ENCODE data around the gene GABRB1. TPM values are rescaled to one million over a fixed set of nuclear protein-coding genes. Genes with fewer than 3 reads are reported as not detected.
A peak's percentile ranks its signal among the peaks of the same experiment; 100 is the strongest.

The GABRB1 gene
- total RNA-seq, 2 experiments from 2014 or later: not detected

- no peak for TF ChIP-seq CTCF (conservative IDR thresholded peaks at IDR 0.05; ENCODE audit: low read length)
- TF ChIP-seq EZH2phosphoT487 (IDR thresholded peaks at IDR 0.05; ENCODE audit: borderline replicate concordance, low read depth, low read length): no peak
- Histone ChIP-seq H3K9me2 (ENCODE audit: insufficient read depth, low read length) (no peaks in the 10 kb centered on the region), H3K4me1 (ENCODE audit: insufficient read depth, low read length, poor library complexity, severe bottlenecking) (no peaks in the 10 kb centered on the region), H2AFZ (ENCODE audit: low read length) (no peak overlapping the region), H3K79me2 (ENCODE audit: insufficient read depth, low read depth, low read length) (no peaks in the 10 kb centered on the region), H3K4me3 (ENCODE audit: low read depth, low read length, poor library complexity, severe bottlenecking) (no peak overlapping the region), H4K20me1 (ENCODE audit: insufficient read depth, low read length) (no peaks in the 10 kb centered on the region), H3K9me3 (ENCODE audit: low read length) (no peaks in the 10 kb centered on the region), H3K4me2 (ENCODE audit: low read length) (no peak overlapping the region), H3K27ac (ENCODE audit: low read depth, low read length, poor library complexity, severe bottlenecking) (no peak overlapping the region), H3K36me3 (ENCODE audit: insufficient read depth, low read length) (no peaks in the 10 kb centered on the region)
- CTCF ChIA-PET (ENCODE audit: unreplicated experiment): no interaction called here
- BruUV-seq (replicated peaks): no TSS peak
- no peak for DNase-seq (ENCODE audit: low spot score)
- POLR2A ChIA-PET: no interaction called here
- intact Hi-C loops (cut with micrococcal nuclease; ENCODE audit: unreplicated experiment): no loop called here
Observed at GRCh38 chr4:47432749-47433148, 401.4 kb downstream of the GABRB1 start.

- ChIA-PET POLR2A (interaction anchor here (0.7 kb wide), 1 partner anchor 16 kb away, joined by 3 read pairs; no protein-coding TSS in a partner anchor), CTCF (ENCODE audit: unreplicated experiment) (no interaction called here)
- no peak overlapping the region for H2AFZ ChIP-seq (ENCODE audit: low read length)
- H3K4me2 ChIP-seq (ENCODE audit: low read length): no peak overlapping the region
- no peaks in the 10 kb centered on the region for H3K9me2 ChIP-seq (ENCODE audit: insufficient read depth, low read length)
- no peaks in the 10 kb centered on the region for H3K9me3 ChIP-seq (ENCODE audit: low read length)
- H3K79me2 ChIP-seq (ENCODE audit: insufficient read depth, low read depth, low read length): no peaks in the 10 kb centered on the region
- intact Hi-C loops (cut with micrococcal nuclease; ENCODE audit: unreplicated experiment): no loop called here
- no peaks in the 10 kb centered on the region for H3K4me1 ChIP-seq (ENCODE audit: insufficient read depth, low read length, poor library complexity, severe bottlenecking)
- H3K36me3 ChIP-seq (ENCODE audit: insufficient read depth, low read length): no peaks in the 10 kb centered on the region
- no peaks in the 10 kb centered on the region for H4K20me1 ChIP-seq (ENCODE audit: insufficient read depth, low read length)
- no TSS peak for BruUV-seq (replicated peaks)
- H3K4me3 ChIP-seq (ENCODE audit: low read depth, low read length, poor library complexity, severe bottlenecking): no peak overlapping the region
- no peak for DNase-seq (ENCODE audit: low spot score)
- TF ChIP-seq EZH2phosphoT487 (IDR thresholded peaks at IDR 0.05; ENCODE audit: borderline replicate concordance, low read depth, low read length): no peak
- TF ChIP-seq CTCF (conservative IDR thresholded peaks at IDR 0.05; ENCODE audit: low read length): no peak
- no peak overlapping the region for H3K27ac ChIP-seq (ENCODE audit: low read depth, low read length, poor library complexity, severe bottlenecking)
Observed at GRCh38 chr4:47434931-47435330, 403.6 kb downstream of the GABRB1 start.

- intact Hi-C loops (cut with micrococcal nuclease; ENCODE audit: unreplicated experiment): no loop called here
- H3K4me1 ChIP-seq (ENCODE audit: insufficient read depth, low read length, poor library complexity, severe bottlenecking): peaks cover 8% of the 10 kb centered on the region
- no peak overlapping the region for H3K4me3 ChIP-seq (ENCODE audit: low read depth, low read length, poor library complexity, severe bottlenecking)
- H4K20me1 ChIP-seq (ENCODE audit: insufficient read depth, low read length): no peaks in the 10 kb centered on the region
- H3K9me2 ChIP-seq (ENCODE audit: insufficient read depth, low read length): no peaks in the 10 kb centered on the region
- TF ChIP-seq EZH2phosphoT487 (IDR thresholded peaks at IDR 0.05; ENCODE audit: borderline replicate concordance, low read depth, low read length): no peak
- no peak for TF ChIP-seq CTCF (conservative IDR thresholded peaks at IDR 0.05; ENCODE audit: low read length)
- no peaks in the 10 kb centered on the region for H3K79me2 ChIP-seq (ENCODE audit: insufficient read depth, low read depth, low read length)
- peak; percentile 22 for DNase-seq (ENCODE audit: low spot score)
- H3K36me3 ChIP-seq (ENCODE audit: insufficient read depth, low read length): no peaks in the 10 kb centered on the region
- ChIA-PET CTCF (ENCODE audit: unreplicated experiment) (no interaction called here), POLR2A (interaction anchor here (0.7 kb wide), 1 partner anchor 17 kb away, joined by 4 read pairs; no protein-coding TSS in a partner anchor)
- no peak overlapping the region for H3K4me2 ChIP-seq (ENCODE audit: low read length)
- no peaks in the 10 kb centered on the region for H3K9me3 ChIP-seq (ENCODE audit: low read length)
- BruUV-seq (replicated peaks): no TSS peak
- H2AFZ ChIP-seq (ENCODE audit: low read length): no peak overlapping the region
- no peak overlapping the region for H3K27ac ChIP-seq (ENCODE audit: low read depth, low read length, poor library complexity, severe bottlenecking)
Observed at GRCh38 chr4:47442980-47443379, 411.6 kb downstream of the GABRB1 start.
